B cell (primary cell): ENCODE measurements around the gene TCF7L2.

ENCODE experiments used
- EZH2 ChIP-seq: IDR thresholded peaks from 2 replicates; pipeline ENCODE4 v1.6.1; 2012; ENCODE audit warnings: borderline replicate concordance, low read depth, mild to moderate bottlenecking, moderate library complexity, low read length; ENCODE audit not compliant: insufficient read depth, poor library complexity, severe bottlenecking
- TF ChIP-seq, protein P1 (sequence below): fragments of 200-600 bp; IDR thresholded peaks from one replicate; pipeline ENCODE4 v1.8.0; 2022; ENCODE audit warnings: antibody characterized with exemption, mild to moderate bottlenecking

DNA sequence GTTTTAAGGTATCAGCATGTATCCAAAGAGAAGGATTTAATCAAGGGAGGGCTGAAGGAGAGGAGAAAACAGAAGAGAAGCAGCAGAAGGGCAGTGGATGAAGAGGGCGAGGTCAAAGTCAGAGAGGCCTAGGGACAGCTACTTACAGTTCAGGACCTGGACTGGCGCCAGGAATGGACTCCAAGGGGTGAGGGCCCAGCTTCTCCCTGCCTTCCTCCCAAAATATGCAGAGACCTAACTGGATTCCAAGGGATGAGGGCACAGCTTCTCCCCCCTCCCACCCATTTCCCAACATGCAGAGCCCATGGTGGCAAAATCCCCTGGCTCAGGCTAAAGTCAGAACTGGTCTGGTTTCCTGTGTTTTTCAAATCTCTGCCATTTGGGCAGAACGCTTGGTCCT is 3.4 kb upstream of the TCF7L2 start:
- no peak for TF ChIP-seq EZH2
- TF ChIP-seq, protein P1, sequence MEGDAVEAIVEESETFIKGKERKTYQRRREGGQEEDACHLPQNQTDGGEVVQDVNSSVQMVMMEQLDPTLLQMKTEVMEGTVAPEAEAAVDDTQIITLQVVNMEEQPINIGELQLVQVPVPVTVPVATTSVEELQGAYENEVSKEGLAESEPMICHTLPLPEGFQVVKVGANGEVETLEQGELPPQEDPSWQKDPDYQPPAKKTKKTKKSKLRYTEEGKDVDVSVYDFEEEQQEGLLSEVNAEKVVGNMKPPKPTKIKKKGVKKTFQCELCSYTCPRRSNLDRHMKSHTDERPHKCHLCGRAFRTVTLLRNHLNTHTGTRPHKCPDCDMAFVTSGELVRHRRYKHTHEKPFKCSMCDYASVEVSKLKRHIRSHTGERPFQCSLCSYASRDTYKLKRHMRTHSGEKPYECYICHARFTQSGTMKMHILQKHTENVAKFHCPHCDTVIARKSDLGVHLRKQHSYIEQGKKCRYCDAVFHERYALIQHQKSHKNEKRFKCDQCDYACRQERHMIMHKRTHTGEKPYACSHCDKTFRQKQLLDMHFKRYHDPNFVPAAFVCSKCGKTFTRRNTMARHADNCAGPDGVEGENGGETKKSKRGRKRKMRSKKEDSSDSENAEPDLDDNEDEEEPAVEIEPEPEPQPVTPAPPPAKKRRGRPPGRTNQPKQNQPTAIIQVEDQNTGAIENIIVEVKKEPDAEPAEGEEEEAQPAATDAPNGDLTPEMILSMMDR = no peak
